Caki2 (cell line): ENCODE data around the gene SULT1A1. TPM values are rescaled to one million over a fixed set of nuclear protein-coding genes. Genes with fewer than 3 reads are reported as not detected.
"Not testable (repeated sequence)": the region's sequence is repeated elsewhere in the genome, so short reads cannot be mapped to it uniquely, and the experiment has no call there.

ENCODE experiments used
- DNase-seq: peaks from one replicate; pipeline ENCODE4 v3.0.0-alpha.2; 2015; ENCODE audit warnings: low read depth
- in situ Hi-C: cut with HindIII; loops from 2 replicates; pipeline ENCODE4 v1.10.0; 2016; ENCODE audit warnings: low sequenced_read_pairs, low pct_unique_long_range_greater_than_20kb, mixed read lengths
- total RNA-seq: library from RNA; depleted of rRNA; stranded (reverse); fragments of >200 nt; shearing (Covaris generic); gene quantifications from 2 replicates; pipeline ENCODE4 v1.2.3, GENCODE V29; 2014; ENCODE audit warnings: low replicate concordance; rRNA removed

Gene SULT1A1
- total RNA-seq, 1 experiment from 2014 or later: 257 TPM

DNA sequence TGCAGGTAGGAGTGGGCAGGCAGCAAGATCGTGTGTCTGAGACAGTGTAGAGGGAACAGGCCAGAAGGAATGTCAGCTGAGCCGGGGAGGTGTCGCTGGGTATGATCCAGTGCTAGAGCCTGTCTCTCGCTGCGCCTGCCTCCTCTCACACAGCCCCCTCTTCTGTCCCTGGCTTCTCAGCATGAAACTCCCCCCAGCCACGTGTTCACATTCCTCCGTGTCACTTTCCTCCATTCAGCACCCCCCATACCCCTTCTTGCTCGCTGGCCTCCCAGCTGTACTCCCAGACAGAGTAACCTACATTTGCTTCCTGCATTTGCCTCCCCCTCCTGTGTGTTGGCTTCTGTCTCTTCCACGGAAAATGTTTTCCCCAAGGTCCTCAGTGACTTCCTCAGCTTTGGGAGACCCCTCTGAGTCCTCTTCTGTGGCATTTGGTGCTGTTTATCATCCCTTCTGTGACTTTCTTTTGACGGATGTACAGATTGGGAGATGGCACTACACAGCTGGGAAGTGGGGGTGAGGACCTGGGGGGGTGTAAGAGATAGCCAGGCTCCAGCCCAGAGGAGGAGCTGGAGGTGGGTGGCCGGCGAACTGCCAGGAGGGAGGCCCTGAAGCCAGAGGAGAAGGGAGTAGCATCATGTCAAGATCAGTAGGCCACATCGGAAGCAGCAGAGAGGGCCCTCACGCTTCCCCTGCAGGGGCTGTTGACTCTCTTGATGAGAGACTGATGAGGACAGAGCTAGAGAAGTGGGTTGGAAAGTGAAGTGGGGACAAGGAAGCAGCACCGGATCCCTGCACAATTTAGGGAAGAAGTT, 36.9 kb downstream of the SULT1A1 start:
- DNase-seq: no peak
- in situ Hi-C loops: no loop called here

DNA sequence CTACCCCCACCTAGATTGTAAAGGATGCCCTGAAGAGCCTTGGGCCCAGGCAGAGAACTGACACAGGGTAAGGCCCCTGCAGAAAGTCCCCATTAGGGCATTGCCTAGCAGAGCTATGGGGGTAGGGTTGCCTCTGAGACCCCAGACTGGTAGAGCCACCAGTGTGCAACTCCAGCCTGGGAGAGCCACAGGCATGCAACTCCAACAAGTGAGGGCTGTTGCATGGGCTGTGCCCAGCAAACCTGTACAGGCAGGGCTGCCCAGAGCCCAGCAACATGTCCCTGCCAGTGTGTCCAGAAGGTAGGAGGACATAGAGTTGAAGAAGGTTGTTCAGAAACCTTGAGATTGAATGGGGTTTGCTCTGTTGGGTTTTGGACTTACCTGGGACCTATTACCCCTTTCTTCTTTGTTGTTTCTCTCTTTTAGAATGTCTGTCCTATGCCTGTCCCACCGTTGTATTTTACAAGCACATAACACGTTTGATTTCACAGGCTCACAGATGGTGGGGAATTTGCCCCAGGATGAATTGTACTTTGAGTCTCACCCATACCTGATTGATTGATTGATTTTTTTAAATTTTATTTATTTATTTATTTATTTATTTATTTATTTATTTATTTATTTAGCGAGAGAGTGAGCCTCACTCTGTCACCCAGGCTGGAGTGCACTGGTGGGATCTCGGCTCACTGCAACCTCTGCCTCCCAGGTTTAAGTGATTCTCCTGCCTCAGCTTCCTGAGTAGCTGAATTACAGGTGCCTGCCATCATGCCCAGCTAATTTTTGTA, 39.7 kb downstream of the SULT1A1 start:
- DNase-seq: no peak
- in situ Hi-C loops: no loop called here

DNA sequence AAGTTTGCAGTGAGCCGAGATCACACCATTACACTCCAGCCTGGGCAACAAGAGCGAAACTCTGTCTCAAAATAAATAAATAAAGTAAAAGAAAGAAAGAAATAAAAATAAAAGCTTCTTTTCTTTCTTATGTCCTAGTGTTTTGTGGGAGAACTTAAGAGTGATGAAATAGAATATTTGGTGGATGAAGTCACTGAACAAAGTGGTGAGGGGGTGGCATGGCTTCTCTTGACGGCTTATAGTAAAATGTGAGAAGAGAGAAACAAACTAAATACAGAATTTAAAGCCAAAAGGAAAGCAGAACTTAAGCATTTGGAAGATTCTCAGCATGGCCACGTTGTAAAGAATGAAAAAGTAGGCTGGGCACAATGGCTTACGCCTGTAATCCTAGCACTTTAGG, 40.8 kb downstream of the SULT1A1 start:
- in situ Hi-C loops: no loop called here
- DNase-seq: no peak

DNA sequence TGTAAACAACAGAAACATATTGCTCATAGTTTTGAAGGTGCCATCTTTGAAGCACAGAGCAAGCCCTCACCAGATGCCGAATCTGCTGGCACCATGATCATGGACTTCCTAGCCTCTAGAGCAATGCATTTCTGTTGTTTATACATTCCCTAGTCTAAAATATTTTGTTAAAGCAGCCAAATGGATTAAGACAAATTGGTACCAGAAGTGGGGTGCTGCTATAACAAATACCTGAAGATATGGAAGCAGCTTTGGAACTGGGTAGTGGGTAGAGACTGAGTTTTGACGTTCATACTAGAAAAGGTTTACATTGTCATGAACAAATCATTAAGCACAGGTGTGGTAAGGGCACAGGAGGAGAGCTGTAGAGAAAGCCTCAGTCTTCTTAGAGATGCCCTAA, 42.6 kb downstream of the SULT1A1 start:
- DNase-seq: no peak
- in situ Hi-C loops: no loop called here

DNA sequence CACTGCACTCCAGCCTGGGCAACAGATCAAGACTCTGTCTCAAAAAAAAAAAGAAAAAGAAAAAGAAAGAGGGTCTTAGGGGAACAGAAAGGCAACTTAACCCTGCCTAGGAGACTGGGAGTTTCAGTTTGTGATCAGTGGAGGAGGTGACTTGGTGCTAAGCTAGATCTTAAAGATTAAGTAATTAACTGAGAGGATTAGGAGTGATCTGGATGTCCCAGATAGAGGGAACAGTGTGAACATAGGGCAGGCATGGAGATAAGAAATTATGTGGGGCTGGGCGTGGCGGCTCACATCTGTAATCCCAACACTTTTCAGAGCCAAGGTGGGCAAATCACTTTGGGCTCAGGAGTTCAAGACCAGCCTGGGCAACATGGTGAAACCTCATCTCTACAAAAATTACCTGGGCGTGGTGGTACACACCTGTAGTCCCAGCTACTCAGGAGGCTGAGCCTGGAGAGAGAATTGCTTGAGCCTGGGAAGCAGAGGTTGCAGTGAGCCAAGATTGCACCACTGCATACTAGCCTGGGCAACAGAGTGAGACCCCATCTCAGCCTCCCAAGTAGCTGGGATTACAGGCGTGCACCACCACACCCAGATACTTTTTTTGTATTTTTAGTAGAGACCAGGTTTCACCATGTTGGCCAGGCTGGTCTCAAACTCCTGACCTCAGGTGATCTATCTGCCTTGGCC, 43.5 kb downstream of the SULT1A1 start:
- DNase-seq, in situ Hi-C loops: not testable (repeated sequence)

DNA sequence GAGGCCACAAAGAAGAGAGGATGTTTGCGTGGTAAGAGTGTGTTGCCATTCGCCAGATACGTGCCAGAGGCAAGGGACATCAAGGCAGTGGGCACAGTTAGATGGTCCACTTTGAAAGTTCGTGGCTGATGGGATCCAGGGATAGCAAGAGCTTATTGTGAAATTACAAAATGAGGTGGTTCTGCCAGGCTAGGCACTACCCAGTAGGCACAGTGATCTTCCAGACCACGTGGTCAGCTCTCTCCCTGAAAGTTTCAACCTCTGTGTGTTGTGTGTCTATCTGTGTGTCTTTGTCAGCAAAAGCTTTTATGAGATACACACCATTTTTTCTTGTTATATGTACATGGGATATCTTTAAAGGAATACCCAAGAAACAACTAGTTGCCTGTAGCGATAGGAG, 46.6 kb downstream of the SULT1A1 start:
- in situ Hi-C loops: no loop called here

DNA sequence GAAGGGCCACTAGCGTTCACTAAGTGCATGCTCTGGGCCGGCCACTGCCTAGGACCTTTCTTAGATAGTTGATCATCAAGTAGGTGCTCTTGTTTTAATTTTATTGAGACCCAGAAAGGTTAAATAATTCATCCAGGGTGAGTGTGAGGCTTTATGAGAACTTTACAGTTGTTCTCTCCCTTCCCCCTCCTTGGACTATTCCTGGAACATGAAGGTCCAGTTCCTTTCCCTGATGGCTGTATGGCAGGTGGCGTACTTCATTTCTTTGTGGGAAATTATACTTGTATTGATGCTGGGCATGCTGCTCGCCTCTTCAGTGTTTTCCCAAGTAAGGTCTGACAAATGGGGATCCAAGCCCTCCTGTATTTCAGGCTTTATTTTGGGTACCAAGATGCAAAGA, 47.6 kb downstream of the SULT1A1 start:
- no peak for DNase-seq
- in situ Hi-C loops: no loop called here

More for the DNA sequence above, 46.6 kb downstream of the SULT1A1 start:
- no peak for DNase-seq

DNA sequence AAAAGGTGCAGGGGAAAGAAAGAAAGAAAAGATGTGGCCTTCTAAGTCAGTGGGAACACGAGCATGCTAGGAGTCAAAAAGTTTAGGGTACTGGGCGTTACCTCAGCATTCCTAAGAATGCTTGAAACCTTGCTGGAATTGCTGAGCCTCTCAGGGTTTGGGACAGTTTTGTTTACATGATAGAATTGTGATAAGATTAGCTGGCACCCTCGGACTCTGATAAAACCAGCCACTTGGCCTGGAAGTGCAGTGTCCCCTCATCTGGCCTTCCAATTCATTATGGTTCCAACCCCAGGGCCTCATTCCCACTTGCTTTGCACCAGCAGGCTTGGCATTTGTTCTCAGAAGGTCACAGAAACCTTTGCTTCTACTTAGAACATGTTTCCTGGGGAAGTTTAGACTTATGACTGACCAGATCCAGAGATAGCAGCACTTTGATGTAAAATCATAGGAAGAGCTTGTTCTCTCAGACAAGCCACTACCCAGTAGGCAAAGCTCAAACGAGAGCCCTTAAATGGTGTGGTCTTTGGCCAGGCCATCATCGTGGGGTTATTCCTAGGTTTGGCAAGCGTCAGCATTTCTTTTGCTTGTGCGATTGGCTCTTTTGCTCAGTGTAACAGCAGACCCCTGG, 48.2 kb downstream of the SULT1A1 start:
- no peak for DNase-seq
- in situ Hi-C loops: no loop called here

DNA sequence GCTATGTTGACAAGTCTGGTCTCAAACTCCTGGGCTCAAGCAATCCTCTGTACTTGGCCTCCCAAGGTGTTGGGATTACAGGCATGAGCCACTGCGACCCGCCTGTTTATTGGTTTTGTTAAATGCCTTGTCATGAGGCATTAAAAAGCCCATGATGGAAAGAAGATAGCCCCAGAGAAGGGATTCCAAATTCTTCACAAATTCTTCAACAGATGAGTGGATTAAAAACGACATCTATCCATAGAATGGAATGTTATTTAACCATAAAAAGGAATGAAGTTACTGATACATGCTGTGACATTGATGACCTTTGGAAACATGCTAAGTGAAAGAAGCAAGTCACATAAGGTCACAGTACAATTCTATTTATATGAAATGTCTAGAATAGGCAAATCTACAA, 51.4 kb downstream of the SULT1A1 start:
- no peak for DNase-seq
- in situ Hi-C loops: no loop called here

DNA sequence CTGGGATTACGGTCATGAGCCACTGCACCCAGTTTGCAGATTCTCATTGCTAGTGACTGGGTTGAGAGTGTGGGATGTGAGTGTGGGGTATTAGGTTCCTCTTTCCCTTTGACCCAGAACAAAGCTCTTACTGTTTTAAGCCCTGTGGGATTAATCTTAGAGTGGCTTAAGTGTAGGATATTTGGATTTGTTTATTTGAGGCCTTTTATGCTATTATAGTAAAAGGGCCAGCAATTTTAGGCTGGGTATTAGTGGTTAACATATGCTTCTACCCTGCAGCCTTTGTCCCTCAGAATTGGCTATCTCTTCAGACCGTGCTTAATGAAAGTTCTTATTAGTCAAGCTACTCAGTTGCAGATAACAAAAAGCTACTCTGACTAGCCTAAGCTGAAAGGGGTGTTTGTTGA, 52.9 kb downstream of the SULT1A1 start:
- no peak for DNase-seq
- in situ Hi-C loops: no loop called here

DNA sequence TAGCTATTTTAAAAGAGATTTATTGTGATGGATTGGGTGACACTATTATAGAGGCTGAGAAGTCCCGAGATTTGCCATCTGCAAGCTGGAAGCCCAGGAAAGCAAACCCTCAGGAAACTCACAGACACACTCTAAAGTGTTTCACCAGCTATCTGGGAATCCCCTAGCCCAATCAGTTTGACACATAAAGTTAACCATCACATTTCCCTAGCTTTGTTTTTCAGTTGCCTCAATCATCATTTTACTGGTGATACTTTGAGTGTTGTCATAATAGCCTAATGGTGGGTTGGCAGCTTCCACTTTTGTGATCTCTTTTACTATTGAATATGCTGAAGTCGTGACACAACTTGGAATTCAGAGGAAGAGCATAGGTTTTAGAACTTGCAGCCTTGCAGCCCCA, 54.3 kb downstream of the SULT1A1 start:
- no peak for DNase-seq
- in situ Hi-C loops: no loop called here

Other genes starting within 250 kb of the SULT1A1 start
- 0.32 TPM in 1 of 2 replicates, not detected in the other for gene NPIPB6, start 246.5 kb downstream of the SULT1A1 start, total RNA-seq
- 86.7 and 122 TPM in 2 replicates for gene EIF3CL, start 206.2 kb downstream of the SULT1A1 start, total RNA-seq
- gene NPIPB7, start 137.7 kb downstream of the SULT1A1 start, total RNA-seq: not detected in 2 replicates
- 7.9 and 34.6 TPM in 2 replicates for gene CLN3, start 118.0 kb downstream of the SULT1A1 start, total RNA-seq
- gene APOBR, start 115.4 kb downstream of the SULT1A1 start, total RNA-seq: not detected in 2 replicates
- not detected in 2 replicates for gene IL27, start 103.2 kb downstream of the SULT1A1 start, total RNA-seq
- 5.8 and 9.4 TPM in 2 replicates for gene NUPR1, start 71.1 kb downstream of the SULT1A1 start, total RNA-seq
- gene SGF29, start 56.1 kb downstream of the SULT1A1 start, total RNA-seq: 7.1 and 17.2 TPM in 2 replicates
- not detected in 2 replicates for gene SULT1A2, start 13.0 kb downstream of the SULT1A1 start, total RNA-seq
- not detected in 2 replicates for gene NPIPB8, start 28.0 kb upstream of the SULT1A1 start, total RNA-seq
- 220 and 259 TPM in 2 replicates for gene EIF3C, start 101.4 kb upstream of the SULT1A1 start, total RNA-seq
- gene NPIPB9, start 141.7 kb upstream of the SULT1A1 start, total RNA-seq: 1.0 TPM in 1 of 2 replicates, not detected in the other
- 16.6 and 20.2 TPM in 2 replicates for gene ATXN2L, start 213.0 kb upstream of the SULT1A1 start, total RNA-seq
- gene TUFM, start 236.3 kb upstream of the SULT1A1 start, total RNA-seq: 149 and 151 TPM in 2 replicates